Cortex of kidney (tissue), 1 donor: ENCODE results near the gene TENM3.

Experiments
- DNase-seq: peaks from one replicate; lab custom pipeline; 2025; lab: John Stamatoyannopoulos, UW

The TENM3 gene

GRCh38 chr4:182400790-182401189 lies 157.6 kb downstream of the TENM3 start:
- DNase-seq, result no peak

GRCh38 chr4:182404376-182404775 lies 161.2 kb downstream of the TENM3 start:
- DNase-seq, result no peak

GRCh38 chr4:182405087-182405486 lies 161.9 kb downstream of the TENM3 start:
- DNase-seq, result no peak

- no peak for DNase-seq
Observed at GRCh38 chr4:182409271-182409670, 166.1 kb downstream of the TENM3 start.

GRCh38 chr4:182411391-182411790 lies 168.2 kb downstream of the TENM3 start:
- DNase-seq, result no peak

GRCh38 chr4:182413550-182413949 lies 170.3 kb downstream of the TENM3 start:
- DNase-seq, result no peak

GRCh38 chr4:182415116-182415515 lies 171.9 kb downstream of the TENM3 start:
- DNase-seq, result no peak

- no peak for DNase-seq
Observed at GRCh38 chr4:182416067-182416466, 172.9 kb downstream of the TENM3 start.

GRCh38 chr4:182418054-182418734 lies 175.0 kb downstream of the TENM3 start:
- DNase-seq, result no peak

- no peak for DNase-seq
Observed at GRCh38 chr4:182420189-182420588, 177.0 kb downstream of the TENM3 start.

GRCh38 chr4:182421753-182422152 lies 178.6 kb downstream of the TENM3 start:
- no peak for DNase-seq

GRCh38 chr4:182425302-182425701 lies 182.1 kb downstream of the TENM3 start:
- no peak for DNase-seq

- no peak for DNase-seq
Observed at GRCh38 chr4:182426901-182427300, 183.7 kb downstream of the TENM3 start.

- no peak for DNase-seq
Observed at GRCh38 chr4:182427554-182427953, 184.4 kb downstream of the TENM3 start.

- DNase-seq, result no peak
Observed at GRCh38 chr4:182429896-182430295, 186.7 kb downstream of the TENM3 start.

GRCh38 chr4:182432819-182433218 lies 189.6 kb downstream of the TENM3 start:
- no peak for DNase-seq

GRCh38 chr4:182434720-182435119 lies 191.5 kb downstream of the TENM3 start:
- DNase-seq, result no peak

- DNase-seq, result no peak
Observed at GRCh38 chr4:182435401-182435800, 192.2 kb downstream of the TENM3 start.

- no peak for DNase-seq
Observed at GRCh38 chr4:182443070-182443469, 199.9 kb downstream of the TENM3 start.

GRCh38 chr4:182447767-182448280 lies 204.6 kb downstream of the TENM3 start:
- no peak for DNase-seq

- no peak for DNase-seq
Observed at GRCh38 chr4:182448281-182449151, 205.3 kb downstream of the TENM3 start.

- no peak for DNase-seq
Observed at GRCh38 chr4:182449186-182449929, 206.2 kb downstream of the TENM3 start.
